ENCODE measurements around the gene GATA3.

Gene GATA3

GRCh38 chr10:8064436-8064835 lies 9.9 kb downstream of the GATA3 start:
- DNase-seq (ENCODE audit: low spot score): no peak

DNA sequence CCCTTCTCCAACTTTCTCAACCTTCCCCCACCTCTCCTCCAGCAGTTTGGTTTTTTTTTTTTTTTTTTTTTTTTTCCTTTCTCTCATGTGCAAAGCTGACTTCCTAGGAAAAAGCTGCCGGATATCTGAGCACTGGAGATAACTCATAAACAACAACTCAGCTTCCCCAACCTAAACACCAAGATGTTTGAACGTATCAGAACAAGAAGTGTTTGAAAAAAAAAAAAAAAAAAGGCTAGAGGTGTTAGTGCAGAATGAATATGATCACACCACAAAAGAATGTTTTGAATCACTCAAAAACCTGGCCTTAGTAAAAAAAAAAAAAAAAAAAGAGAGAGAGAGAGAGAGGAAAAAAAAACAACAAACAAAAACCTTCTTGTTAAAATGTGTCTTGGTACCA lies 11.2 kb downstream of the GATA3 start:
- no peak for DNase-seq (ENCODE audit: low spot score)

GRCh38 chr10:8066124-8066523 lies 11.6 kb downstream of the GATA3 start:
- DNase-seq (ENCODE audit: low spot score): no peak

DNA sequence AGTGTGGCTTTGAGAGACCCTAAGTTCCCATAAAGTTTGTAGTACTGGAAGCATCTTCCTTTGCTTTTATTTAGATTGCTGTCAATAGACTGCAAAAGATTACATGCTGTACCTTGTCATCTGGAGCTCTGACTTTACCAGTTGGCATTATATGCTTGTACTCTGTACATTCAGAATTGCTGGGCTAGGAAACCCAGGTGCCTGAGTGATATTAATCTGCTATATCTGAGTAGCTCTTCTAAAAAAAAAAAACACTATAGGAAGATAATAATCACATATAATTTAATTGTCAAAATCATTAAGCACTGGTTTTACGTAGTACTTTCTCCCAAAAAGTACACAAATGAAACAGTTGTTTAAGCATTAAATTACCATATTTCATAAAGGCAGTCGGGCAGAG lies 12.3 kb downstream of the GATA3 start:
- DNase-seq (ENCODE audit: low spot score): no peak

DNA sequence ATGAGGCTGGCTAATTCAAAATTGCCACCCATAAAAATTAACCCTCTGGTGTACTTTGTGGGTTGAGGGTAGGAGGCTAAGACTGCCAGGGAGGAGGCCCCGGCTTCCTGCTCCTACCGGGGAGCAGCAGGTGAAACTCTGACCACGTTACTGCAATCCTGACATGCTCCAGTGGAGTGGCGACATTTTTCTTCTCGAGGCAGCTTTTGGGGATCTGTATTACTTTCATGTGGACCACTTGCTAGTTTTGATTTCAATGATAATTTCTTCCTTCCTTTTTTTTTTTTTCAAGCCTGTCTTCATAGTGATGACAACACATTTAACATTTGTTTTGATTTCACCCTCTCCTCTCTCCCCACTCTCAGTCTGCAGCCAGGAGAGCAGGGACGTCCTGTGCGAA lies 14.6 kb downstream of the GATA3 start:
- no peak for DNase-seq (ENCODE audit: low spot score)

GRCh38 chr10:8069627-8070026 lies 15.1 kb downstream of the GATA3 start:
- no peak for DNase-seq (ENCODE audit: low spot score)

DNA sequence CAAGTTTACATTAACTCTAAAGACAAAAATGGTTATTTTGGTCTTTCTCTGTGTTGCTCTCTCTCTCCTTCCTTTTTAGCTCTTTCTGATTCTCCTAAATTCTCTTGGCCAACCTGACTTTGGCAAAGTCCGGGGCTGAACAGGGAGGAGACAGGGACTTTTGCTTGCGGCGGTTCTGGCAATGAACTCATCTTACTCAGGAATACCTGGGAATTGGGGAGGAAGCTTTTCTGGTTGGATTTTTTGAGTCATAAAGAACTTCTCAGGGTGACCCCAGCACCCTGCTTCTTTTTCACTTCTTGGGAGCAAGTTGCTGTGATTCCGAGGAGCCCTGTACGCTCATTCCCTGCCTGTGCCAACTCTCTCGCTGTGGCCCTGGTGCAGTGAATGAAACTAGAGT lies 16.0 kb downstream of the GATA3 start:
- DNase-seq (ENCODE audit: low spot score): no peak

DNA sequence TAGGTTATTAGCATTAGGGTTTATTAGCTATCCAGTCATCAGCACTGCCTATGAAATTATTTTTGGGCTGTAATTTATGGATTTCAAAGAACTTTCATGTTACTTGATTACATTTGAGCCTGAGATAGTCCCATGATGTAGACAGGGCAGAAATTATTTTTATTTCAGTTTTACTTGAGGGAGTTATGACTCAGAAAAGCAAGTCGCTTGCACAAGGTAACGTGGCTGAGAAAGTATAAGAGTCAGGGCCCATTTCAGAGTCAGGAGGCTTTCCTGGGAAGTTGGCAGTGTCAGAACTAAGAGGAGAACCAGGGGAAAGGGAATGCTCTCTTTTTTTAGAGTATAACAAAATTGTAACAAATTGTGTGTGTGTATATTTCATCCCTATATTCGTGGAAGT lies 16.5 kb downstream of the GATA3 start:
- DNase-seq (ENCODE audit: low spot score): no peak

- no peak for DNase-seq (ENCODE audit: low spot score)
Measured at GRCh38 chr10:8071666-8072065, 17.2 kb downstream of the GATA3 start.

DNA sequence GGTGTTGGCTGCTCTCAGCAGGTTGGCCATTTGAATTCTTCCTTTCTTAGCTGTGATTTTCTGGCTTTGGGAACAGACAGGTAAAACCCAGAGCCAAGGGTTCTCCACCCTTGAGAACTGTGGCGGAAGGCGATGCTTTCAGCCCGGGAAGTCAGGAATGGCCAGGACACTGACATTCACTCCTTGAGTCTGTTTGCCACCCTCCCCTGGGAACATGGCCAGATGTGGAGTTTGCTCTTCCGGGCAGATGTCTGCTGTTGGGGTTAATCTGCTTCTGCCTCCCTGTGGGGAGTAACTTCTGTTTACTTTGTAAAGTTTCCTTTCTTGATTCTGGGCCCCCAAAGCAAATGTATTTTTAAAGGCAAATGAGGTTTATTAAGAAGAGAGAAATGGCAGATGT lies 17.7 kb downstream of the GATA3 start:
- DNase-seq (ENCODE audit: low spot score): no peak

DNA sequence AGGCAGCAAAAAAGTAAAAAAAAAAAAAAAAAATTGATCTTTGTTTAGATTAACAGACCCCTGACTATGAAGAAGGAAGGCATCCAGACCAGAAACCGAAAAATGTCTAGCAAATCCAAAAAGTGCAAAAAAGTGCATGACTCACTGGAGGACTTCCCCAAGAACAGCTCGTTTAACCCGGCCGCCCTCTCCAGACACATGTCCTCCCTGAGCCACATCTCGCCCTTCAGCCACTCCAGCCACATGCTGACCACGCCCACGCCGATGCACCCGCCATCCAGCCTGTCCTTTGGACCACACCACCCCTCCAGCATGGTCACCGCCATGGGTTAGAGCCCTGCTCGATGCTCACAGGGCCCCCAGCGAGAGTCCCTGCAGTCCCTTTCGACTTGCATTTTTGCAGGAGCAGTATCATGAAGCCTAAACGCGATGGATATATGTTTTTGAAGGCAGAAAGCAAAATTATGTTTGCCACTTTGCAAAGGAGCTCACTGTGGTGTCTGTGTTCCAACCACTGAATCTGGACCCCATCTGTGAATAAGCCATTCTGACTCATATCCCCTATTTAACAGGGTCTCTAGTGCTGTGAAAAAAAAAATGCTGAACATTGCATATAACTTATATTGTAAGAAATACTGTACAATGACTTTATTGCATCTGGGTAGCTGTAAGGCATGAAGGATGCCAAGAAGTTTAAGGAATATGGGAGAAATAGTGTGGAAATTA lies 19.4 kb downstream of the GATA3 start:
- DNase-seq (ENCODE audit: low spot score): no peak

- DNase-seq (ENCODE audit: low spot score): no peak
Measured at GRCh38 chr10:8074881-8075280, 20.4 kb downstream of the GATA3 start.

DNA sequence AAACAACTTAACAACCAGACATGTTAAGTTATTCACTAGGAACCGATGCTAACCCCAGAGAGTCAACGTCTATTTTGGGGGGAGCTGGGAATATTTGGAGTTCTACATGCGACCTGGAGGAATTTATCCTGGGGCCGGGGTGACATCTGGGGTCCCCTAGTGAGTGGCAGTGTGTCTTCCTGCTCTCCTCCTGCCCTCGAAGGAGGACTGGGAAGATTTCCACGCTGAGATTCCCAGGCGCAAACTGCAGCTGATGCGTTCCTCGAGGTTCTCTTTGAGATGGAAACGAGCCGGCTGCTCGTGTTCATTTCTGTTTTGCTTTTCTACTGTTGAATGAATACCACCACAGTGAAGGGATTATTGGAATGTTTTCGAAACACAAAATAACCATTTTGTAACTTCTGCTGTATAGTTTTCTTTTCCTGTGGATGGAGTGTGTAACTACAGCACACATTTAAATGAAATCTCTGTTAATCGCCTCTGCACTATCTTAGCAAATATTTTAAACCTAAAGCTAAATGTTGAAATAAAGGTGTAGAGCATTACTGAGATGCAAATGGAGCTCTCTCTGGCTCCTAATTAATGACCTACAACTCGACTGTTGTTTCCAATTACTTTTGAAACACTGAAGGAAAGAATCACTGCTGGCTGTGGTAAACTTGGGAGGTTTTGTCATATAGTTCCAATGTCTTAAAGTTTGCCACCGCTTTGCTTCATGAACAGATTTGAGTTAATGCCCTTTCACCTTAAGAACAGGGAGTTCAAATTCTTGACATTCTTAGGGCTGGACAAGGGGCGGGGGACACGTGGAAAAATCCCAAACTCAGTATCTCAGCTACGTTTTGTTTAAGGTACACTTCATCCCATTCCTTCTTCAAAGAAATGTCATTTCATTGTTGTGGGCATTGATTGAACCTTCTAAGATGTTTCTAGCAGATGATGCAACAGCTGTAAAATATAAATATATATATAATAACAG lies 21.1 kb downstream of the GATA3 start:
- DNase-seq (ENCODE audit: low spot score): no peak

- DNase-seq (ENCODE audit: low spot score): no peak
Measured at GRCh38 chr10:8076933-8077332, 22.4 kb downstream of the GATA3 start.

GRCh38 chr10:8078027-8078426 lies 23.5 kb downstream of the GATA3 start:
- no peak for DNase-seq (ENCODE audit: low spot score)

GRCh38 chr10:8079126-8079525 lies 24.6 kb downstream of the GATA3 start:
- DNase-seq (ENCODE audit: low spot score): no peak

DNA sequence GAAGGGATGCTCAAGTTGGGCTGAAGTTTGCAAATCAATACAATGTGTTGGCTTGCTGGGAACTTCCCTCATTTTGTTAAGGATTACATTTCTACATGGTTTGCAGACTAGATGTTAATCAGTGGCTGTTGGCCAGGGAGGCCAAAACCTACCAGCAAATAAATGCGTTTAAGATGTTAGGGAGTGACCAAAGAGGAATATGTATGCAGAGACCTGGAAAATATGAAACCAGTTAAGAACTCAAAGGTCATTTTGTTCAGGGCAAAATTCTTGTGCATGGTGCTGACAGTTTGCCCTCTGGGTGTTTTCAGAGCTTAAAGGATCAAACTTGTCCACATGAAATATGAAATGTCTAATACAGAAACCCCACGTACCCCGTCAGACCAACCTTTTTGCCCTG lies 30.3 kb downstream of the GATA3 start:
- no peak for DNase-seq (ENCODE audit: low spot score)

- DNase-seq (ENCODE audit: low spot score): no peak
Measured at GRCh38 chr10:8085251-8085650, 30.8 kb downstream of the GATA3 start.

DNA sequence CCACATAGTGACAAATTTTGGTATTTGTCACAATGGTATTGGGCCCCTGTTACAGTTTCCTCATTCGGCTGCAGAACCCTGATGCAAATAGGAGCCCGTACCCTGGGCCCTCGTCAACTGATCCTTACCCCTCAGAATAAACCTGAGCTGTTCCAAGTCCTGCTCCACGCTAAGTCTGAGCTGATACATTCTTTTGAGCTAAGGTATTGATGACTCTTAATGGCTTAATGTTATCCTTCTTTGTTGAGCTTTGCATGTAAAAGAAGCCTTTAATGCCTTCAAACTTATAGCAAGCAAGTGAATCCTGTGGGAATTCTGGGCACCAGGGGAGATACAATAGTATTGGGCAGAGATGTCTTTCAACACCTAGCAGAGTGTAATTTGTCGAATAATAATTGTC lies 31.8 kb downstream of the GATA3 start:
- DNase-seq (ENCODE audit: low spot score): no peak

DNA sequence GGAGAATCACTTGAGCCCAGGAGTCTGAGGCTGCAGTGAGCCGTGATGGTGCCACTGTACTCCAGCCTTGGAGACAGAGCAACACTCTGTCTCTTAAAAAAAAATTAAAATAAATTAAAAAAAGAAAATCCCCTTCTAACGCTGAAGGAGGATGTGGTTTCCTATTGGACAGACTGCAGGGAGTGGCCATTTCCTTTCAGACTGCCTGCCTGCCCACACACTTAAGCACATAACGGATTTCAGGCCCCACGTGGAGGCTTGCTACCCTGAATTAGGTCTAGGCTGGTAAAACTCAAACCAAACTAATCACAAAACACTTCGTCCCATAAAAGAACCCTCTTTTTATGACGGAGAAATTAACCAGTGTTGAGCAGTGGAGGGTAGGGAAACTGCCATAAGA lies 34.0 kb downstream of the GATA3 start:
- DNase-seq (ENCODE audit: low spot score): no peak

DNA sequence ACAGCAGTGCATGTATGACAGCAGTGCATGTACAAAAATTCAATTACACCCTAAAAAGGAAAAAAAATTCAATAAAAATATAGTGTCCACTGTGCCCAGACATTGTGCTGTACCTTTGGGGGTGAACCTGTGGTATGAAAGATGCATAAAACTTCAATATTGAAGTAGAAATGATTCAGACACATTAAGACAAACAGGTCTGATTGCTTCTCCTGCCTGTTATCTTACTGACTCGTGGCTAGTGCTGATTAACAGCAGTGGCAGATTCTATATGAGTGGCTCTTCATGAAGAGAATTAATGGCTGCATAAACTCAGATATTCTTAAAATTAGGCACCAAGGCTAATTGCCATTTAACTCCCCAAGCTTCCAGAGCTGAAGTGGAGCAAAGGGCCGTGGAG lies 37.9 kb downstream of the GATA3 start:
- no peak for DNase-seq (ENCODE audit: low spot score)

- DNase-seq (ENCODE audit: low spot score): no peak
Measured at GRCh38 chr10:8095959-8096358, 41.5 kb downstream of the GATA3 start.

DNA sequence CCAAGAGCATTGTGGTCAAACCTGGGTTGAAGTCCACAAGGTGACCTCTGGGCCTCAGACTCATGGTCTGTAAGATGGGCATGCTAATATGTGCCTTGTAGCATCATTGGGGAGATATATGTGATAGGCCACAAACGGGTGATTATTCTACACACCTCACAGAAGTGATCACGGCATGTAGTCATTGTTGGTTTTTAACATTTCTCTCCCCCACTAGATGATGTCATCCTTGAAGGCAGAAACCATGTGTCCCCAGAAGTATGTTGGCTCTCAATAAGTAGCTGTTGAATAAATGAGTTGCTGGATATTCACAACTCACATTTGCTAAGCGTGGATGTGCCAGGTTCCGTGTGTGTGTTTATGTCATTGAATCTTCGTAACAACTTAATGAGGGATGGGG lies 42.4 kb downstream of the GATA3 start:
- DNase-seq (ENCODE audit: low spot score): no peak
